ENCODE data around the gene EPDR1. TPM values are rescaled to one million over a fixed set of nuclear protein-coding genes. Genes with fewer than 3 reads are reported as not detected.

EPDR1 gene
- total RNA-seq, 1 donor = 28.1 TPM

- no peak overlapping the region for H3K4me3 ChIP-seq (ENCODE audit: low read depth, low read length)
- TF ChIP-seq CTCF (IDR thresholded peaks at IDR 0.05; ENCODE audit: insufficient read depth, low read depth, low read length) = no peak
- DNase-seq (ENCODE audit: low read depth) = no peak
Observed at GRCh38 chr7:37987732-37988131, 67.3 kb downstream of the EPDR1 start.

GRCh38 chr7:37988721-37989650 is 68.5 kb downstream of the EPDR1 start:
- DNase-seq (ENCODE audit: low read depth) = no peak
- TF ChIP-seq CTCF (IDR thresholded peaks at IDR 0.05; ENCODE audit: insufficient read depth, low read depth, low read length) = no peak
- no peak overlapping the region for H3K4me3 ChIP-seq (ENCODE audit: low read depth, low read length)

- no peak for TF ChIP-seq CTCF (IDR thresholded peaks at IDR 0.05; ENCODE audit: insufficient read depth, low read depth, low read length)
- DNase-seq (ENCODE audit: low read depth) = no peak
- no peak overlapping the region for H3K4me3 ChIP-seq (ENCODE audit: low read depth, low read length)
Observed at GRCh38 chr7:37990337-37990736, 69.9 kb downstream of the EPDR1 start.

- TF ChIP-seq CTCF (IDR thresholded peaks at IDR 0.05; ENCODE audit: insufficient read depth, low read depth, low read length) = no peak
- no peak overlapping the region for H3K4me3 ChIP-seq (ENCODE audit: low read depth, low read length)
- no peak for DNase-seq (ENCODE audit: low read depth)
Observed at GRCh38 chr7:37993060-37993501, 72.6 kb downstream of the EPDR1 start.

- no peak for TF ChIP-seq CTCF (IDR thresholded peaks at IDR 0.05; ENCODE audit: insufficient read depth, low read depth, low read length)
- no peak overlapping the region for H3K4me3 ChIP-seq (ENCODE audit: low read depth, low read length)
- DNase-seq (ENCODE audit: low read depth) = peak; percentile 29
Observed at GRCh38 chr7:37999673-38000072, 79.2 kb downstream of the EPDR1 start.

- TF ChIP-seq CTCF (IDR thresholded peaks at IDR 0.05; ENCODE audit: insufficient read depth, low read depth, low read length) = no peak
- DNase-seq (ENCODE audit: low read depth) = peak; percentile 15
- no peak overlapping the region for H3K4me3 ChIP-seq (ENCODE audit: low read depth, low read length)
Observed at GRCh38 chr7:38000272-38000671, 79.8 kb downstream of the EPDR1 start.

Other genes with a start within 250 kb of the EPDR1 start
- 0.32 TPM in 1 of 2 replicates, not detected in the other for gene GPR141, start 236.9 kb upstream of the EPDR1 start, total RNA-seq
- not detected in 2 replicates for gene NME8, start 72.0 kb upstream of the EPDR1 start, total RNA-seq
- gene SFRP4, start 3.8 kb upstream of the EPDR1 start, total RNA-seq = 0.32 and 0.43 TPM in 2 replicates

All from fibroblast of villous mesenchyme (primary cell).